GDM1 (cell line): ENCODE measurements around the gene UCHL5.
"Not testable (repeated sequence)": the region's sequence is repeated elsewhere in the genome, so short reads cannot be mapped to it uniquely, and the experiment has no call there.

Experiments used
- DNase-seq: peaks from one replicate; lab custom pipeline; 2025; lab: John Stamatoyannopoulos, UW

Gene UCHL5

DNA sequence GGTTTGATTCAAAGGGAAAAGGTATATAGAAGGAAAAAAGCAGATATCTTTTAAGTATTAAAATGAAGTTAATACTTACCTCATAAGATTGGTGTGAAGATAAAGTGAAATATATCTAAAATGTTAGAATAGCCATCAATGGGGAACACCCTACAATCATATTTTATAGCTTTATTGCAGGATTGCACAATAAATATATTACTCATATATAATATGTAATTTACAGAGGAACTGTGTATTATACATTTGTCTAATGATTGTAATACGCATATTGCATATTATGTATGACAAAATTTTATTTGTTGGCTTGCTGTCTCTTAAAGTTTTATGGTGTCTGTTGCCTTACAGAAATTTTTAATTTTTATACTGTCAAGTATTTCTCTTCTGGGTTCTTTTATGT, 47.8 kb downstream of the UCHL5 start:
- DNase-seq, result no peak

DNA sequence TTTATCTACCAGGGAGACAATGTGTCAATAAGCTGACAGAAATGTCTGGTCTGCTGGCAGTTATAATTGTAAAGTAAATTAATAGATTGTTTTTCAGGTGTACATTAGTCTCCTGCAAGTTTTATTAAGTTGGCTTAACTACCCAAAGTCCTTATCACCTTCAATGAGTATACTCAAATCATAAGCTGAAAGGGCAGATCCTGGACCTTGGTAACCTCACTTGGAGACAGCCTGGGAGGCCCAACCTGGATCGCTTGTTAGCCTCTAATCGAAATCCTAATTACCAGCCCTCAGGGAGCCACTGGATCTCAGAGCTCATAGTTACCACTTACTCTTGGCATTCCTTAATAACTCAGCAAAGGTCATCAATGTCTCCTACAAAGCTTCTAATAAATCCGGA, 49.7 kb downstream of the UCHL5 start:
- no peak for DNase-seq

DNA sequence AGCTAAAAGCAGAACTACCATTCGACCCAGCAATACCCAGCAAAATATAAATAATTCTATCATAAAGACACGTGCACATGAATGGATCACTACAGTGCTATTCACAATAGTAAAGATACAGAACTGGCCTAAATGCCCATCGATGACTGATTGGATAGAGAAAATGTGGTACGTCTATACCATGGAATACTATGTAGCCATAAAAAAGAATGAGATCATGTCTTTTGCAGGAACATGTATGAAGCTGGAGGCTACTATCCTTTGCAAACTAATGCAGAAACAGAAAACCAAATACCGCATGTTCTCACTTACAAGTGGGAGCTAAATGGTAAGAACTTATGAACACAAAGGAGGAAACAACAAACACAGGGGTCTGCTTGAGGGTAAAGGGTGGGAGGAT, 53.4 kb downstream of the UCHL5 start:
- no peak for DNase-seq

DNA sequence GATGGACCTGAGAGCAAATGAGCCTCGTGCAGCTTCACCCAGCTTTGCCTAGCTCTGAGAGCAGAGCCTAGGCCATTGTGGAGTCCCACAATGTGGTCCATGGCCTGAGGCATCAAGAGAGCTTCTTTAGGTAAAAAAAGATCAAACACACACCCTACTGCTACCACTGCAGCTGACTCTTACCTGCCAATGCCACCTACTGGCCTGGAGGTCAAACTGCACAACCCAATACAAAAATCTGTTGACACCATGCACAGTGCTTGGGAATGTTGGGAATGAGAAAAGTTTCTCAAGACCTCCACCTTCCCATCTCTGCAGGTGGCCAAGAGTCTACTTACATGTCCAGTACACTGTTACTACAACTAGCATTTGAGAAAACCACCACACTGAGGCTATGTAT, 60.6 kb downstream of the UCHL5 start:
- DNase-seq, result no peak

DNA sequence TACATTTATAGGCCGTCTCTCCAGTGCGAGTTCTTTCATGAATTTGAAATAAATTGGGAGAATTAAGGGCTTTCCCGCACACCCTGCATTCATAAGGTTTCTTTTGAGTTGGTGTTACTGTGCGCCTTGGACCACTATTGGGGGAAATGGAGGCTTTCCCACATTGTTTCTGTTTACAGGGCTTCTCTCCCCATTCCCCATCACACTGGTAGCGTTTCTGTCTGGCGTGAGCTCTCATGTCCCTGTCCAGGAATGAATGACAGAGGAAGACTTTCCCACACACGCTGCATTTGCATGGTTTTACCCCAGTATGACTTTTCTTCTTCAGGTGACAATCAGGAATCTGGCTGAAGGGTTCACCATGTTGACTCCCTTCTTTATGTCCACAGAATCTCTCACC, 65.0 kb downstream of the UCHL5 start:
- DNase-seq, result no peak

DNA sequence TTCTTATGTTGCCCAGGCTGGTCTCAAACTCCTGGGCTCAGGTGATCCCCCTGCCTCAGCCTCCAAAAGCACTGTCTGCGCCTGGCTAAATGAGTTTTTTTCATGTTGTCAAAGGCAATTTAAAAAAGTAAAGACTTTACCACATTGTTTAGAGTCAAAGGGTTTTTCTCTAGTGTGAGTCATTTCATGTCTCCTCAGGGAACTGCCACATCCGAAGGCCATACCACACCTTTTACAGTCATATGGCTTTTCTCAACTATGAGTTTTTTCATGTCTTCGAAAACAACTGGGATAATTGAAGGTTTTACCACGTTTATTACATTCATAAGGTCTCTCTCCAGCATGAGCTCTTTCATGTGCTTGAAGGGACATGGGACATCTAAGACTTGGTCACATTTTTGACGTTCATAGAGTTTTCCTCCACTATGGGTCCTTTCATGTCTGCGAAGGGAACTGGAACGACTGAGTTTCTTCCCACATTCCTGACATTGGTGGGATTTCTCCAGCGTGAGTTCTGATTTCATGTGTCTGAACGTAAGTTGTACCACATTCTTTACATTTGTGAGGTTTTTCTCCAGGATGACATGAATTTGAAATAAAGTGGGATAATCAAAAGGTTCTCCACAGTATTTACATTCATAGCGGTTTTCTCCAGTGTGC, 65.6 kb downstream of the UCHL5 start:
- no peak for DNase-seq

DNA sequence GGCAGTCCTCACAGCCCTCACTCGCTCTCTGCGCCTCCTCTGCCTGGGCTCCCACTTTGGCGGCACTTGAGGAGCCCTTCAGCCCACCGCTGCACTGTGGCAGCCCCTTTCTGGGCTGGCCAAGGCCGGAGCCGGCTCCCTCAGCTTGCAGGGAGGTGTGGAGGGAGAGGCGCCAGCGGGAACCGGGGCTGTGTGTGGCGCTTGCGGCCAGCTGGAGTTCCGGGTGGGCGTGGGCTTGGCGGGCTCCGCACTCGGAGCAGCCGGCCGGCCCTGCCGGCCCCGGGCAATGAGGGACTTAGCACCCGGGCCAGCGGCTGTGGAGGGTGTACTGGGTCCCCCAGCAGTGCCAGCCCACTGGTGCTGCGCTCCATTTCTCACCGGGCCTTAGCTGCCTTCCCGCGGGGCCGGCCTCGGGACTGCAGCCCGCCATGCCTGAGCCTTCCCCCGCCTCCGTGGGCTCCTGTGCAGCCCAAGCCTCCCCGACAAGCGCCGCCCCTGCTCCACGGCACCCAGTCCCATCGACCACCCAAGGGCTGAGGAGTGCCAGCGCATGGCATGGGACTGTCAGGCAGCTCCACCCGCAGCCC, 72.3 kb downstream of the UCHL5 start:
- not testable (repeated sequence) for DNase-seq

DNA sequence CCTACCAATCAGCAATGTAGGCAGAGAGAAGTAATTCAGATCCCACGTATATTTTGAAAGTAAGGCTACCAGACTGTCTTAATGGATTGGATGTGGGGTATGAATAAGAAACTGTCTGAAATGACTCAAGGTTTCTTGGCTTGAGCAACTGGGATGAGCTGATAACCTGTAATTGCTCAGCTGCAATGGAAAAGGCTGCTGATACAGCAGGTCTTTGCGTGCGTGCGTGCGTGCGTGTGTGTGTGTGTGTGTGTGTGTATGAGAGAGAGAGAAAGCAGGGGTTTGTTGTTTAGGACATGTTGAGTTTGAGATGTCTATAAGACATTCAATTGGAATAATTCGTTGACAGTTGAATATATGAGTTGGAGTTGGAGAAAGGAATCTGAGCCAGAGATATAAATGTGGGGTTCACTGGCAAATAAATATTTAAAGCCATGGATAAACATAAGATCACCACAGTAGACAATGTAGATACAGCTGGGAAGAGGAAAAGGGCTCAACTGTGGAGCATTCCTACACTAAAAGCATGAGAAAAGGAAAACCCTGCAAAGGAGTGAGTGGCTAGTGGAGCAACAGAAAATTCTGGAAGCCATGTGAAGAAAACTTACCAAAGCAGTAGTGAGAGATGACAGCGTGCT, 72.9 kb downstream of the UCHL5 start:
- DNase-seq, result no peak

DNA sequence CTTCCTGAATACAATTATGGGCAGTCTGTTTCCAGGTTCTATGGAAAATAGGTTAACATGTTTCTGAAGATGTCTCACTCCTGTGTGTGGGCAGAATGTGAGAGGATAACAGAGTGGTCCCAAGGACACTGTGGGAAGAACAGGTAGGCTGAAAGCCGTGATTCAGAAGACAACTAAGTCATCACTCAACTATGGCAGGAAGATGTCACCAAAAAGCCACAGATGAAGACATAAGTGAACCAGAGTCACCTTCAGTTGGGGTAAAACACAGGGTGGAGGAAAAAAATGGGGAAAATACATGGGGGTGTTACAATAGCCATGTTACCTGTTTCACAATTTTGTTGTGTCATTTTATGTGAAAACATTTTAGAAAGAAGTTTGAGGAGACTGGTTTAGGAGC, 75.1 kb downstream of the UCHL5 start:
- no peak for DNase-seq

DNA sequence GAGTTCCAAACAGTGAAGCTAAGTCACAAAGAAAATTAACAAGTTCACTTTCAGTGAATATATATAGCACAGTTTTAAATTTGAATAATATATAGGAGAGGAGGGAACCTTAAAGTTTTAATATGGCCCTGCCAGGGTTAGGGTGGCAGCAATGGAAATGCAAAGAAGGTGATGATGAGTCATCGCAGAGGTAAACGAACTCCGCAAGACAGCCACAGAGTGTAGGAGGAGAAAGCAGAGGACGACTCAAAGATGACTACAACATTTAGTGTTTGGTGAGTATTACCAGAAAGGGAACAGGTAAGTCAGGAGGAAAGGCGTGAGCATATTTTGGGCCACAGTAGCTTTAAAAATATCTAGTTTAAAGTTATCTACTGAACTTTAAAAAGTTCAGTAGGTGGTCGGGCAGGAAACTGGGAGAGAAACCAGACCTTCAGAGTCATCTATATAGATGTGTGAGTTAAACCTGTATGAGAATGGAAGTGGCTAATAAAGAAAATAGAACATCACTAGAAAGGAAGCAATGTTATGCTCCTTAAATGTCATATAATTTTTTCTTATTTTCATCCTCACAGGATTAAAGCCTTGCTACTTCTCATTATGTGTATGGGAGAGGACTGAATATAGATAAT, 75.7 kb downstream of the UCHL5 start:
- no peak for DNase-seq

DNA sequence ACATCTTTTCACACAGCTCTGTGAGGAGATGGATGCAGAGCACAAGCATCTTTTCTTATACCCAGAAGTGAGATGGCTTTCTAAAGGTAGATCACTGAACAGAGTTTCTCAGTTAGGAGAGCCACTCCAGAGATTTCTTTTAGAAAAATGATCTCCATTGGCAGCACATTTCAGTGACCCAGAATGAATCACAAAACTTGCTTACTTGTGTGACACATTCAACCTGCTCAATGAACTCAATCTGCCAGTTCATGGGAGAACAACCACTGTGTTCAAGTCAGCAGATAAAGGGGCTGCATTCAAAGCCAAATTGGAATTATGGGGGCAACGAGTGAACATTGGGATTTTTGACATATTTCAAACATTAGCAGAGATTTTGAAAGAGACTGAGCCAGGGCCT, 78.3 kb downstream of the UCHL5 start:
- no peak for DNase-seq

DNA sequence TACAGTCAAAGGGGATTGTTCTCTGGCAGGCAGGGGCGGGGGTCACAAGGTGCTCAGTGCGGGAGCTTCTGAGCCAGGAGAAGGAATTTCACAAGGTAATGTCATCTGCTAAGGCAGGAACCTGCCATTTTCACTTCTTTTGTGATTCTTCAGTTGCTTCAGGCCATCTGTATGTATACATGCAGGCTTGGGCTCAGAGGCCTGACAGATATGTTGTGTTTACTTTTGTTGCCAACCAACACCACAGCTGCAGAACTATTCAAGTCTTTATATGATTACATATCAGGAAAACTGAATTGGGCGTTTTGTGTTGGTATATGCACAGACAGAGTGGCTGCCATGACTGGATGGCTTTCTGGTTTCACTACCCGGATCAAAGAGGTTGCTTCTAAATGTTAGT, 78.8 kb downstream of the UCHL5 start:
- not testable (repeated sequence) for DNase-seq

DNA sequence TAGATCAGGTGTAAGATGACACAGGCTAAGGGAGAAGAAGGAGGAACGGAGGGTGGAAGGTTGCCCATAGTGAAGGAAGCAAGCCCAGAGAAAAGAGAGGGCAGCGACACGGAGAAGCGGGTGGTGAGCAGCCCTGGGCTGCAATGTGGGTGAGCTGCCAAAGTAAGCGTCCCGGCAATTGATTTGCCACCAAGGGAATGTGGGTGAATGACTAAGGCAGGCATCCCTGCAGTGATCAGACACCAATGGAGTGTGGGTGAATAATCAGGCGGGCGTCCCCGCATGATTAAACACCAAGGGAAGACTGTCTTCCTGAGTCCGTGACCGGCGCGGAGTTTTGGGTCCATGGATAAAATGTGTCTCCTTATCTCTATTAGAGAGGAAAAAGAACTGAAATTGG, 79.6 kb downstream of the UCHL5 start:
- DNase-seq, result no peak

DNA sequence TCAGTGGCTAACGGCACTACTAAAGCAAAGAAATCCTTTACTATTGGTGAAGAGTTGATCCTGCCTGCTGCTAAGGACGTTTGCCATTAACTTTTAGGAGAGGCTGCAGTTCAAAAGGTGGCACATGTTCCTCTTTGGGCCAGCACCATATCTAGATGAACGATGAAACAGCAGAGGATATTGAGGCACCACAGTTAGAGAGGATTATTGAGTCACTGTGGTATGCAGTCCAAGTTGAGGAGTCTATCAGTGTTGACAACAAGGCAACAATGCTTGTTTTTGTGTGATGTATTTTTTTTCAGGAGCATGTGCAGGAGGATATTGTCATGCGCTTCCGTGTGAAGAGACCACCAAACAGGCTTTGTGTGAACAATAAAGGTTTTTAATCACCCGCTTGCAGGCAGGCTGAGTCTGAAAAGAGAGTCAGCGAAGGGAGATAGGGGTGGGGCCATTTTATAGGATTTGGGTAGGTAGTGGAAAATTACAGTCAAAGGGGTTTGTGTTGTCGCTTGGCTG, 80.9 kb downstream of the UCHL5 start:
- DNase-seq, result no peak

DNA sequence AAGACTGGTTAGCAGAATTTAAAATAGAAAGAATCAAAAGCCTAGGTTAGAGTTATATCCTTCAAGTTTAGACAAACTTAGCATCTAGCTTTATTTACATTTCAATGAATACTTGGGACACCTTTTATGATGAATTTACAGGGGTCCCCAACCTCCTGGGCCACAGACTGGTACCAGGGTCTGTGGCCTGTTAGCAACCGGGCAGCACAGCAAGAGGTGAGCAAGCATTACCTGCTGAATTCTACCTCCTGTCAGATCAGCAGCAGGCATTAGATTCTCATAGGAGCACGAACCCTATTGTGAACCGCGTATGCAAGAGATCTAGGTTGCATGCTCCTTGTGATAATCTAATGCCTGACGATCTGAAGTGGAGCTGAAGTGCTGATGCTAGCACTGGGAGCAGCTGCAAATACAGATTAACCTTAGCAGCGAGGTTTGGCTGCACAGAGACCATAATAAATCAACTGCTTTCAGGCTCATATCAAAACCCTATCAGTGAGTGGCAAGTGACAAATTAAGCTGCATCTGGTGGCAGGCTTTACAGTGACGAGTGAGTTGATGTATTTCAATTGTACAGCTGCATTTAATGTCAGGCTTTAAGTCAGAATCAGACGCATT, 82.0 kb downstream of the UCHL5 start:
- DNase-seq, result no peak

DNA sequence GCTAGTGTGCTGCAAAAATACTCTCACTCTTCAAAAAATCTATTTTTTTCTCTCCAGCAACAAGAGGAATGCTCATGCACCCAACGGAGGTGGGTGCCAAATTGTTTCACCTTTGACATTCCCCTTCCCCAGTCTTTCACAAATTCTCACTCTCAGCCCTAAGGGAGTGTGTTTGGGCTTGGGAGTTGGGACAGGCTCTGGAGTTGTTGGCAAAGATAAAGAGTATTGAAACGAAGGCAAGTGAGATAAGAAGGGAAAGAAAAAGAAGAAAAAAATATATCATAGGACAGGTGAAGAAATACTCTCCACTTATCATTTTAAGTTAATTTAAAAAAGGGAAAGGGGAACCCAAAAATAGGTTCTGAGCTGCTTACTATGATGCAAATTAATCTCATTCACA, 82.6 kb downstream of the UCHL5 start:
- DNase-seq, result no peak

DNA sequence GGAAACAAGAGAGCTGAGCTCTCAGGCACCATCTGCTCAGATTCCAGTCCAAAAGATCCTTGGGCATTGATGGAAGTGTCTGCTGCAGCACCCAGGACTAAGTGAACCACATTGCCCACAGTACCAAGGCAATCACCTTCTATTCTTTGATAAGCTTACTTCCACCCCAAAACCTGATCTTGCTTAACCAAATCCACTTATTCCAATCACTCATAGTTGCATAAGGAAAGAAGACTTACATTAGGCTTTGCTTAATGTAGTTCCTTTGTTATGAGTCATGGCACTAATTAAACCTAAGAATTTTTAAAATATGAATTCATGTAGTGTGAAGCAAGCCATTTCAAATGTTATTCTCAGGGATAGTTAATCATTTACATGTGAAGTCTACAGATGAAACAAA, 84.5 kb downstream of the UCHL5 start:
- no peak for DNase-seq

DNA sequence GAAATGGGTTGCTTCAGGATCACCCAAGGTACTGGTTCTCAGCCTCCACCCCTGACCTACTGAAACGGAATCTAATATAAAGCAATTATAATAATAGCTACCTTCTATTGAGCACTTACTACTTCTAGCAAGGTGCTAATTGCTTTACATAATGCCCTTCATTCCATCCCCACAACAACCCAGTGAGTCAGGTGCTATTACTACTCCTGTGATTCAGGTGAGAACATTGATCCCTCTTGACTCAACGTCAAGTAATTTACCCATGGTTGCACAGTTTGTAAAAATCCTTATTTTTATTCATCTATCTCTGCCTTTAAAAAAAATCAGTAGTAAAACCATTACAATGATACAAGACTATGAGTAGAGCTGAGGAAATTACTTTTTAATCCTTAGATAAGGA, 85.2 kb downstream of the UCHL5 start:
- DNase-seq, result no peak

DNA sequence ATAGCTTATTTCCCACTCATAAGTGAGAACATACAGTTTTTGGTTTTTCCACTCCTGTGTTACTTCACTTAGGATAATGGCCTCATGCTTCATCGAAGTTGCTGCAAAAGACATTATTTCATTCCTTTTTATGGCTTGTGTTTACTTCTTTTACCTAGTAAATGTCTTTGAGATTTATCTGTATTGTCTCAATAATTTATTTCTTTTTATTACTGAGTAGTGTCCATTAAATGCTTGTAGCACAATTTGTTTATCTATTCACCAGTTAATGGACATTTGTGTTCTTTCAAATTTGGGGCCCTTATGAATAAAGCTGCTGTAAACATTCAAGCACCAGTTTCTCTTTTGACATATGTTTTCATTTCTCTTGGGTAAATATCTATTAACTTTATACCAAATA, 86.0 kb downstream of the UCHL5 start:
- no peak for DNase-seq

DNA sequence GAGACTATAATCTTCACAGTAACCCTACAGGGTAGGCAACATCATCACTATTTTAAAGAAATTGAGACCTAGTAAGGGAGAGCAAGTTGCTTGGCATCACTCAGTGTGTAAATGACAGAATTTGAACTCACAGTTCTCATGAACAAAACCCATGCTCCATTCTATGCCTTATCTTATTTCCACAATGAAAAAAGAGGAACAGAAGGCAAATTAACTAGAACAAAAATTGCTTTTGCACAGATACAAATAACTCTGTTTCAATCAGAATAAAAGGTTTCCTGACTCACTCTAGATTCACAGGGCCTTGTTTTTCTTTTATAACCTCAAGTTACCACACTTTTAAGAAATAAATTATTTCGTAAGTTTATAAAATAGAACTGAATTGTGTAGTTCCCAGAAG, 90.1 kb downstream of the UCHL5 start:
- no peak for DNase-seq

DNA sequence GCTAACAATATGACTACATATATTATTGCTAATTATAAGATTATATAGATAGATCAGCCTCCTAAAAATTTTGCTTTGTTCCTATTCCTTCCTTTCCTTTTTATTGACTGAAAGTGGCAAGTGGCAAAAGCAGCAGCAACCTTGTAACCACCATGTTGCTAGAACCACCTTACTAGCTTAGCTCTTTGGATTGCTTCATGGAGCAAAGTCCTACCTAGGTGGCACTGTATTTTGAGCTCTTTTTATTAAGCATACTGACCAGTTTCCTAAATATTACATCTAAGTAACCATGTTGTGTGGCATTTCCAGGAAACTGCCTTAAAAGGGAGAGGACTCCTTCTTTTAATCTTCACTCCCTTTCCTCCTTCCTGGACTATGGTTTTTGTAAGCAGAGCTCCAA, 90.8 kb downstream of the UCHL5 start:
- no peak for DNase-seq

DNA sequence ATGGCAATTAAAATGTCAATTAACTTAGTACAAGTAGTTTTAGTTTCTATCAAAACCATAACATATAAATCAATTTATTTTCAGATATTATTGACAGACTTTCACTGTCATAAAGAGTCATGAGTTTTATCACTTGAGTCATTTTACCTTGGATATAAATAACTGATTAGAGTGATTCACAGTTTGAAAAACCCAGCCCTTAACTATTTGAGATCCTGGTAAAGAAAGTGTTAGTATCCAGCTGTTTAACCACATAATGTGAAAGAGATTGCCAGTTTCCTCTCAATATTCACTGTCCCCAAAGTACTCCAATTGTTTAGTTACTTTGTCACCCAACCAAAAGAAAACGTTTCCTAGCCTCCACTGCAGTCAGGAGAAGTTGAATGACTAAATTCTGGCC, 91.3 kb downstream of the UCHL5 start:
- no peak for DNase-seq
